ENCODE results near the gene MZB1.

- TF ChIP-seq CTCF (conservative IDR thresholded peaks at IDR 0.05) (no peak), EZH2 (IDR thresholded peaks at IDR 0.05; ENCODE audit: low read depth) (no peak)
Observed at GRCh38 chr5:139389701-139390638, at the start of gene MZB1.
